HUDEP-2 (cell line): ENCODE measurements around the gene OR2Y1.
"Not testable (repeated sequence)": the region's sequence is repeated elsewhere in the genome, so short reads cannot be mapped to it uniquely, and the experiment has no call there.

Experiments
- DNase-seq, 76 experiments: peaks; one replicate each; lab custom pipeline; 2025; ENCODE audit not compliant: unreplicated experiment in 76 of 76; lab: John Stamatoyannopoulos, UW

Gene OR2Y1

GRCh38 chr5:180742727-180743126 is 2.9 kb upstream of the OR2Y1 start:
- no peak for DNase-seq

- DNase-seq, result not testable (repeated sequence)
Measured at GRCh38 chr5:180740953-180741352, 1.1 kb upstream of the OR2Y1 start.

GRCh38 chr5:180739271-180739670 is 587 bp downstream of the OR2Y1 start:
- no peak for DNase-seq

- no peak for DNase-seq
Measured at GRCh38 chr5:180736536-180736935, 3.3 kb downstream of the OR2Y1 start.

GRCh38 chr5:180724944-180725343 is 14.9 kb downstream of the OR2Y1 start:
- no peak for DNase-seq

- DNase-seq, result no peak
Measured at GRCh38 chr5:180723936-180724335, 15.9 kb downstream of the OR2Y1 start.

GRCh38 chr5:180720486-180720885 is 19.4 kb downstream of the OR2Y1 start:
- DNase-seq, result no peak

GRCh38 chr5:180719781-180720180 is 20.1 kb downstream of the OR2Y1 start:
- DNase-seq, result no peak

- DNase-seq, result peak in 18 of 76 experiments; percentile 0 to 47 (median 14)
Measured at GRCh38 chr5:180718810-180719453, 20.9 kb downstream of the OR2Y1 start.

GRCh38 chr5:180717989-180718388 is 21.9 kb downstream of the OR2Y1 start:
- DNase-seq, result no peak

GRCh38 chr5:180704362-180704761 is 35.5 kb downstream of the OR2Y1 start:
- peak in 14 of 76 experiments; percentile 4 to 43 (median 13) for DNase-seq

- DNase-seq, result no peak
Measured at GRCh38 chr5:180703912-180704311, 35.9 kb downstream of the OR2Y1 start.

GRCh38 chr5:180703371-180703770 is 36.5 kb downstream of the OR2Y1 start:
- not testable (repeated sequence) for DNase-seq

- DNase-seq, result not testable (repeated sequence)
Measured at GRCh38 chr5:180700440-180700839, 39.4 kb downstream of the OR2Y1 start.

- DNase-seq, result no peak
Measured at GRCh38 chr5:180699042-180699441, 40.8 kb downstream of the OR2Y1 start.

- no peak for DNase-seq
Measured at GRCh38 chr5:180696116-180696515, 43.7 kb downstream of the OR2Y1 start.

- no peak for DNase-seq
Measured at GRCh38 chr5:180692429-180692828, 47.4 kb downstream of the OR2Y1 start.

GRCh38 chr5:180691046-180691445 is 48.8 kb downstream of the OR2Y1 start:
- no peak for DNase-seq

- no peak for DNase-seq
Measured at GRCh38 chr5:180690562-180690961, 49.3 kb downstream of the OR2Y1 start.

GRCh38 chr5:180689775-180690174 is 50.1 kb downstream of the OR2Y1 start:
- DNase-seq, result no peak
